ENCODE results near the gene CAMTA1.

Gene CAMTA1

DNA sequence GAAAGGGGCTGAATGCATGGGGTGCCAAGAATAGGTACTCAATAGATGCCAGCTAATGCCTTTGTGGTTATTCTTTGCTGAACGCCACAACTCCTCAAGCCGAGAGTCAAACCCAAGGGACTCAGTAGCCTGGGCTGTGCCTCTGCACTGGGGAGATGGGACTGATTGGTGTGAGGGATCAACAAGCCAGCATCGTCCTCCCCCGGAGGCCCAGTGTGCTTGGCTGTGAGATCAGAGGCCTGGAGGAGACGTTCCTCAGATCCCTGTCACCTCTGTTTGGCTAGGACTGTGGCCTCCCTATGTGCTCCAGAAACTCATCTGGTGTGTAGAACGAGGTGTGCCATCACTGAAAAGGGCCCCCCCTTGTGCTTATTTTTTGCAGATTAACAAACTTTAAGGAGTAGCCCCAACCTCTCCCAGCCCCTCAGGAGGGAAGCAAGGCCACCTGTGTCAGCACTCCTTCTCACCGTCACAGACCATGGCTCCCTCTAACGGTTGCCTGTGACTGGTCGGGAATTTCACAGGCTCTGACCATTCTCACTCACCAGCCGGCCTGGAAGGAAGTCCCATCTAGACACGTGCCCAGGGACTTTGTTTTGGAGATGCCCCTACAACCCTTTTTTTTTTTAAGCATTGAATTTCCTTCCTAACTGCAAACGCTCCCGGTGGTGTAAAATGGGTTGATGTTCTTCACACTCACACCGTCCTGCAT is 791.8 kb downstream of the CAMTA1 start:
- TF ChIP-seq, protein P1, sequence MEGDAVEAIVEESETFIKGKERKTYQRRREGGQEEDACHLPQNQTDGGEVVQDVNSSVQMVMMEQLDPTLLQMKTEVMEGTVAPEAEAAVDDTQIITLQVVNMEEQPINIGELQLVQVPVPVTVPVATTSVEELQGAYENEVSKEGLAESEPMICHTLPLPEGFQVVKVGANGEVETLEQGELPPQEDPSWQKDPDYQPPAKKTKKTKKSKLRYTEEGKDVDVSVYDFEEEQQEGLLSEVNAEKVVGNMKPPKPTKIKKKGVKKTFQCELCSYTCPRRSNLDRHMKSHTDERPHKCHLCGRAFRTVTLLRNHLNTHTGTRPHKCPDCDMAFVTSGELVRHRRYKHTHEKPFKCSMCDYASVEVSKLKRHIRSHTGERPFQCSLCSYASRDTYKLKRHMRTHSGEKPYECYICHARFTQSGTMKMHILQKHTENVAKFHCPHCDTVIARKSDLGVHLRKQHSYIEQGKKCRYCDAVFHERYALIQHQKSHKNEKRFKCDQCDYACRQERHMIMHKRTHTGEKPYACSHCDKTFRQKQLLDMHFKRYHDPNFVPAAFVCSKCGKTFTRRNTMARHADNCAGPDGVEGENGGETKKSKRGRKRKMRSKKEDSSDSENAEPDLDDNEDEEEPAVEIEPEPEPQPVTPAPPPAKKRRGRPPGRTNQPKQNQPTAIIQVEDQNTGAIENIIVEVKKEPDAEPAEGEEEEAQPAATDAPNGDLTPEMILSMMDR (IDR thresholded peaks at IDR 0.05; ENCODE audit: borderline replicate concordance, control extremely low read depth, extremely low read depth, insufficient read depth, missing control alignments): no peak
- no peak for DNase-seq (ENCODE audit: low spot score)
- in situ Hi-C loops (cut with MboI; ENCODE audit: low sequenced_read_pairs, unreplicated experiment): no loop called here

DNA sequence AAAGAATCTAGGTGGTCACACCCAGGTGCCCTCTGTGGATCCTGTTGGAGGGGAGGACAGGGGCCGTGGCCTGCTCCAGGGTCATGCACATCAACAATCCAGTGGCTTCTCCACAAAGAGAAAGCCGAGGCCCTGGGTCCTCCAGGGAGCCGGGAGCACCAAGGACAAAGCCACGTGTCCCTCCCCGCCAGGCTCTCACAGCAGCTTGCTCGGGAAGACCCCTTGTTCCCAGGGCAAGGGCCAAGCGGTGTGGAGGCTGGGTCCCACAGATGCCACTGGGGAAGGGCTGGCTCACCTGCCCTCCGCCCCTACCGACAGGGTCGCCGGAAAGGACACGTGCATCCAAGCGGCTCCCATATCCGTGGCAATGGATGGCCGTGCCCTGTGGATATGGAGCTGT is 793.0 kb downstream of the CAMTA1 start:
- in situ Hi-C loops (cut with MboI; ENCODE audit: low sequenced_read_pairs, unreplicated experiment): no loop called here
- TF ChIP-seq, protein P1 (IDR thresholded peaks at IDR 0.05; ENCODE audit: borderline replicate concordance, control extremely low read depth, extremely low read depth, insufficient read depth, missing control alignments): no peak
- no peak for DNase-seq (ENCODE audit: low spot score)

DNA sequence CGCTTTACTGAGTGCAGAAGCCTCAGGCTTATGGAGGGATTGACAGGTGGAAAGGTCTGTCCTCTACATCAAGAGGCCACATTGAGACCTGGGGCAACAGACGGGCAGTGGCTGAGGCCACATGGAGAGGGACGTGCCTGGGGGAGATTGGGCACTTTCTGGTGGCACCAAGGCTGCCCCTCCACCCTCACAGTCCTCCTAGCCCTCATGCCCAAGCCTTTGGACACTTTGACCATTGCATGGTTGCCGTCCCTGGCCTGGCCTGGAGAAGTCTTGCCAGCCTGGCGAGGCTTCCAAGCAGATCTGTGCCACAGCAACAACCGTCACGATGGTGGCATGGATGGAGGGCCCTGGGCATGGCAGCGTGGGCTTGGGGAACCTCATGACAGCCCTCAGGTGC is 793.8 kb downstream of the CAMTA1 start:
- in situ Hi-C loops (cut with MboI; ENCODE audit: low sequenced_read_pairs, unreplicated experiment): no loop called here
- no peak for DNase-seq (ENCODE audit: low spot score)
- TF ChIP-seq, protein P1 (IDR thresholded peaks at IDR 0.05; ENCODE audit: borderline replicate concordance, control extremely low read depth, extremely low read depth, insufficient read depth, missing control alignments): no peak

DNA sequence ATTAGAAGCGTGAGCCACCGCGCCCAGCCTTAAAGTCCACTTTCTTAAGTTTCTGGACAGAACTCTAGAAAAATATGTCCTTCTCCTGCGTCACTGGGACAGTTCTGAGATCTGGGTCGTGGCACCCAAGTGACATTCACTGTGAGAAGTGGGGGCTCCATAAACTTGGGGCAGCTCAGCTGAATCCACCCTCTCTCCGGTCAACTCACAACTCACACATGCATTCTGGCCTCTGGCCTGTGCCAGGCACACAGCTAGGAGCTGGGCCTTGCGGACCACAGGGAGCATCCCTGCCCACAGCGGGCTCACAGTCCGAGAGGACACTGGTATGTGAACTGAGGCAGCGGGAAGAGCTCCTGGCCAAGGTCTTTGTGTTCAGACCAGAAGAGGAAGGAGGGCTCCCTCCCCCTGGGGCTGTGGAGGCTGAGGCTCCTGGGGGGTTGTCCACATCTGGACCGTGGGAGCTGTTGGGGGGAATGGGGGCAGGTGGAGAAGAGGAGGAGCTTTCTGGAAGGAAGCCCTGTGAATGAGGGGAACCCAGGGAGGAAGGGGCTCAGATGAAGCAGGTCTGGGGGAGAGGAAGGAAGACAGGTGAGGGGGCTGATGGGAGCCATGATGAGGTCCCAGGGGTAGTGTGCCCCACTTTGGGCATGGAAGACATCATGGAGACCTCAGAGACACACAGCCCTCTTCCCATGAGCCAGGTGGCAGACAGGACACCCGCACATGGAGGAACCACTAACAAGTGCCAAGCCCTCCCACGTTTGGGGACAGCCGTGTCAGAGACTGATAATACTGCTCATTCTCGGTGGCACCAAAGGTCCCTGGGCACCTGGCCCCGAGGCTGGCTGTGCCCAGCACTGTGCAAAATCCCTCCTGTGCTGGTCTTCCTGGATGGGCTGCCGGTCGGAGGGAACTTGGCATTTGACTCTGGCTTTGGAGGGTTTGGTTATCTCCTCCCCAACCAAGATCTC is 794.9 kb downstream of the CAMTA1 start:
- no peak for DNase-seq (ENCODE audit: low spot score)
- TF ChIP-seq, protein P1 (IDR thresholded peaks at IDR 0.05; ENCODE audit: borderline replicate concordance, control extremely low read depth, extremely low read depth, insufficient read depth, missing control alignments): no peak
- in situ Hi-C loops (cut with MboI; ENCODE audit: low sequenced_read_pairs, unreplicated experiment): no loop called here

DNA sequence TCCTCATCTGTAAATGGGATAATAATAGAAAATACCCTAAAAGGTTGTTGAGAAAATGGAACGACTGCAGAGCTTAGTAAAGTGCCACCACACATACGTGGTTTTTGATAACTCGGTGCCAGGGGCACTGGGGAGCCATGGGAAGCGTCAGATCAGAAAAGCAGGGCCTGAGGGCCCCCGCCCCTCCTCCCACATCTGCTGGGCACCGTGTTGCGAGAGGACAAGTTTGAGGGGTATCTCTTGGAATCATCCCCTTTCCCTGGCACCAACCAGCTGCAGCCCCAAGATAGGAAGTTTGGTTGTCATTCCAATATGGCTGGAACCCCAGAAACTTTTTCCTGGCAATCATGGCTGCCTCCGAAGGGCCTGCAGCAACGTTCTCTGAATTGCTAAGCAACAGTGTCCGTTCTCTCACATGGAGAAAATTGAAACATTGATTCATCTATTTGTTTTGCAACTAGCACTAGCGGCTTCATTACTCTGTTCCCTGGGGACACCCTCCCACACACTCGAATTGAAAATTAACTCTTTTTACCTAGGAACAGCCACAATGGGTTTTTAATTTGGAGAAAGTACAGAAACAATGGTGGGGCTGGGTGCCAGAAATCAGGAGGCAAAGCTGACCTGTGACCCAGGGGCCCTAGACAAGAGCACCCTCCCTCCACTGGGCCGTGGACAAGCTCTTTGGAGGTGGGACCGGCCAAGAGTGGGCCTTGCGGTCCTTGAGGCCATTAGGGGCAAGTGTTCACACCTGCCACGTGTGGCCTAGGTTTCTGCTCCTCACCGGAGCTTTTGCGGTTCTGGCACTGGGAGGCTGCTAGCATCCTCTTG is 795.9 kb downstream of the CAMTA1 start:
- DNase-seq (ENCODE audit: low spot score): no peak
- TF ChIP-seq, protein P1 (IDR thresholded peaks at IDR 0.05; ENCODE audit: borderline replicate concordance, control extremely low read depth, extremely low read depth, insufficient read depth, missing control alignments): no peak
- in situ Hi-C loops (cut with MboI; ENCODE audit: low sequenced_read_pairs, unreplicated experiment): no loop called here
